K562 (cell line): ENCODE data around the gene RASIP1. TPM values are rescaled to one million over a fixed set of nuclear protein-coding genes. Genes with fewer than 3 reads are reported as not detected.

Experiments
- ATAC-seq: fragments of 200-7000 bp; cut with Tn5 transposase; 3 replicates; pipeline ENCODE4 v1.9.1; 2020; ENCODE audit warnings: moderate library complexity
- BruUV-seq: library from RNA; stranded (reverse); fragments of 400-500 nt; replicated peaks from 2 replicates; lab custom pipeline; 2021; lab: Mats Ljungman, UMichigan
- CTCF ChIA-PET: fragments of 300-600 bp; formaldehyde crosslinking; extraction: SDS; loops from one replicate; lab custom pipeline; 2021; ENCODE audit warnings: low intra/inter-chr PET ratio; lab: Yijun Ruan, JAX
- POLR2A ChIA-PET: fragments of 300-600, 350-650 bp; sonication (Branson Sonifier 250); formaldehyde crosslinking; extraction: SDS; loops from one replicate; lab custom pipeline; 2021; ENCODE audit warnings: antibody characterized with exemption, inconsistent platforms; lab: Yijun Ruan, JAX
- DNase-seq, 4 experiments: peaks; one replicate each; pipeline versions ENCODE4 v3.0.0 to v3.0.0-alpha.2; 2011 to 2018; ENCODE audit warnings: low spot score in 3 of 4, mixed read lengths in 3 of 4; ENCODE audit errors: extremely low read depth in 1 of 4
- FAIRE-seq: peaks from 2 replicates; lab custom pipeline; 2011; peaks lifted over from hg19 to GRCh38; lab: Jason Lieb, UNC
- H2AFZ ChIP-seq: 2 replicates; pipeline ENCODE4 v1.6.0; 2011; ENCODE audit warnings: low read depth, low read length, control low read depth, inconsistent platforms
- H3K27ac ChIP-seq: fragments of 200-600 bp; 3 replicates; pipeline ENCODE4 v1.8.0; 2011; ENCODE audit warnings: low read depth, mild to moderate bottlenecking, control low read depth, inconsistent platforms, low read length, moderate library complexity, mixed read lengths; ENCODE audit errors: extremely low read depth
- H3K27me3 ChIP-seq, 2 experiments: fragments of 300-600 bp in 1 of 2; 2 replicates in 1 of 2; 3 replicates in 1 of 2; pipeline versions ENCODE4 v1.6.0 to v1.8.0; 2011; ENCODE audit warnings: inconsistent platforms in 2 of 2, low read length in 2 of 2, mild to moderate bottlenecking in 1 of 2, mixed read lengths in 1 of 2, moderate library complexity in 1 of 2; ENCODE audit not compliant: control insufficient read depth in 2 of 2, insufficient read depth in 2 of 2
- H3K36me3 ChIP-seq: fragments of 300-600 bp; 3 replicates; pipeline ENCODE4 v1.8.0; 2011; ENCODE audit warnings: mild to moderate bottlenecking, low read length, inconsistent platforms; ENCODE audit not compliant: control insufficient read depth, insufficient read depth
- H3K4me1 ChIP-seq, 2 experiments: fragments of 200-600 bp in 1 of 2; replicated peaks in 1 of 2; 2 replicates in 1 of 2; 3 replicates in 1 of 2; pipeline versions ENCODE4 v1.5.1 to v1.8.0; 2011; ENCODE audit warnings: inconsistent platforms in 2 of 2, low read length in 2 of 2, mild to moderate bottlenecking in 1 of 2, mixed read lengths in 1 of 2, moderate library complexity in 1 of 2; ENCODE audit not compliant: control insufficient read depth in 2 of 2, insufficient read depth in 2 of 2
- H3K4me2 ChIP-seq: 2 replicates; pipeline ENCODE4 v1.6.1; 2011; ENCODE audit warnings: low read length, control low read depth, inconsistent platforms, mixed read lengths; ENCODE audit not compliant: insufficient read depth
- H3K4me3 ChIP-seq: fragments of 200-600 bp; sonication (generic), shearing (Covaris generic); 2 replicates; pipeline ENCODE4 v1.5.1; 2016; ENCODE audit warnings: control low read depth, inconsistent platforms
- H3K79me2 ChIP-seq: fragments of 200-600 bp; 3 replicates; pipeline ENCODE4 v1.8.0; 2011; ENCODE audit warnings: low read length, inconsistent platforms; ENCODE audit not compliant: control insufficient read depth, insufficient read depth
- H3K9ac ChIP-seq, 2 experiments: 2 replicates each; pipeline versions ENCODE4 v1.6.0 to v1.6.1; 2011; ENCODE audit warnings: low read depth in 2 of 2, low read length in 2 of 2, control low read depth in 1 of 2, inconsistent platforms in 1 of 2, mild to moderate bottlenecking in 1 of 2, mixed read lengths in 1 of 2; ENCODE audit not compliant: insufficient read depth in 1 of 2
- H3K9me1 ChIP-seq: one replicate; pipeline ENCODE4 v1.6.0; 2011; ENCODE audit warnings: inconsistent platforms, mild to moderate bottlenecking, low read length, moderate library complexity; ENCODE audit not compliant: control insufficient read depth, insufficient read depth
- H3K9me3 ChIP-seq: replicated peaks from 2 replicates; pipeline ENCODE4 v1.5.1; 2011; ENCODE audit warnings: low read depth, low read length, inconsistent platforms; ENCODE audit not compliant: control insufficient read depth, insufficient read depth
- H4K20me1 ChIP-seq: replicated peaks from 2 replicates; pipeline ENCODE4 v1.6.1; 2011; ENCODE audit warnings: low read length, inconsistent platforms, mixed read lengths; ENCODE audit not compliant: control insufficient read depth, insufficient read depth
- ARID1B ChIP-seq: fragments of 450-650 bp; IDR thresholded peaks from 2 replicates; pipeline ENCODE4 v1.6.1; 2016; ENCODE audit warnings: antibody characterized with exemption, mild to moderate bottlenecking, inconsistent platforms
- CBX3 ChIP-seq, 2 experiments: IDR thresholded peaks; 1 replicate in 1 of 2; 2 replicates in 1 of 2; pipeline ENCODE4 v1.6.1; 2012; ENCODE audit warnings: inconsistent platforms in 2 of 2, low read length in 2 of 2, borderline replicate concordance in 1 of 2, control low read depth in 1 of 2
- DPF2 ChIP-seq: fragments of 450-650 bp; IDR thresholded peaks from 2 replicates; pipeline ENCODE4 v1.6.1; 2016
- ELF4 ChIP-seq: fragments of 450-650 bp; formaldehyde crosslinking; IDR thresholded peaks from 2 replicates; pipeline ENCODE4 v1.4.0; 2022; ENCODE audit warnings: missing genetic modification characterization
- MIER1 ChIP-seq: fragments of 450-650 bp; IDR thresholded peaks from 2 replicates; pipeline ENCODE4 v1.6.1; 2016; ENCODE audit warnings: antibody characterized with exemption, mild to moderate bottlenecking, low read depth
- OTX1 ChIP-seq: fragments of 450-650 bp; formaldehyde crosslinking; IDR thresholded peaks from 2 replicates; pipeline ENCODE4 v1.4.0; 2022; ENCODE audit warnings: mild to moderate bottlenecking
- SMARCA4 ChIP-seq: fragments of 450-650 bp; IDR thresholded peaks from 2 replicates; pipeline ENCODE4 v1.6.1; 2016
- ZBTB7A ChIP-seq: IDR thresholded peaks from 2 replicates; pipeline ENCODE4 v1.6.1; 2011; ENCODE audit warnings: low read depth, mild to moderate bottlenecking, low read length, moderate library complexity, borderline replicate concordance; ENCODE audit not compliant: control insufficient read depth
- ZNF253 ChIP-seq: fragments of 250-450 bp; sonication (Bioruptor Pico); conservative IDR thresholded peaks from 2 replicates; pipeline ENCODE4 v1.6.1; 2021; ENCODE audit warnings: mild to moderate bottlenecking
- ZNF668 ChIP-seq: fragments of 250-450 bp; sonication (Bioruptor Pico); IDR thresholded peaks from 2 replicates; pipeline ENCODE4 v1.8.0; 2022; ENCODE audit warnings: mild to moderate bottlenecking, inconsistent platforms
- ZNF764 ChIP-seq: fragments of 250-450 bp; sonication (Bioruptor Pico); IDR thresholded peaks from 2 replicates; pipeline ENCODE4 v1.4.0; 2020; ENCODE audit warnings: low read depth, mild to moderate bottlenecking, moderate library complexity
- WGBS: fragments of 100-300 bp; shearing (Covaris generic); methylation state at CpG from one replicate; pipeline ENCODE4 v1.1.6; 2016; ENCODE audit warnings: low coverage, mixed read lengths; ENCODE audit not compliant: insufficient coverage; ENCODE audit errors: missing lambda C conversion rate; 5-methylcytosine and 5-hydroxymethylcytosine counted together
- in situ Hi-C: fragments of 300-500 bp; cut with MboI; formaldehyde crosslinking; loops from 4 replicates; pipeline ENCODE4 v1.15.0; 2018; ENCODE audit warnings: inconsistent platforms, mixed read lengths
- intact Hi-C: fragments of 100-400 bp; cut with micrococcal nuclease; formaldehyde crosslinking; loops from 2 replicates; pipeline ENCODE4 v1.14.2; 2022
- polyA plus RNA-seq, 8 experiments: library from polyadenylated mRNA; depleted of rRNA in 4 of 8; stranded (reverse) in 5 of 8; unstranded in 3 of 8; fragments of >200 nt; fragmentation: Nextera tagmentation in 2 of 8; fragmentation: Illumina TruSeq in 1 of 8; extraction: Ambion mirVana in 2 of 8; extraction: Trizol in 1 of 8; gene quantifications; 2 replicates each; pipeline versions ENCODE4 v1.2.1 to v1.2.3, GENCODE V29; 2011 to 2014; ENCODE audit warnings: inconsistent platforms in 1 of 8, missing spikeins in 1 of 8
- total RNA-seq, 7 experiments: library from RNA; depleted of rRNA in 6 of 7; stranded (reverse); fragments of >200 nt in 6 of 7; fragmentation: Illumina TruSeq in 2 of 7; extraction: Trizol in 2 of 7; gene quantifications; 2 replicates each; pipeline versions ENCODE4 v1.2.1 to v1.2.3, GENCODE V29; 2011 to 2021; ENCODE audit warnings: low replicate concordance in 1 of 7
- TF ChIP-seq, protein P1 (sequence below): fragments of 450-650 bp; formaldehyde crosslinking; IDR thresholded peaks from 2 replicates; pipeline ENCODE4 v1.4.0; 2022; ENCODE audit warnings: missing genetic modification characterization

RASIP1 gene
- total and polyA plus RNA-seq, 9 of the 15 experiments (the other 6 are each of a cell fraction or from before 2014, with no cell fraction given): 0.20 to 4.7 (median 1.5) TPM

GRCh38 chr19:48714759-48715675 is 25.4 kb downstream of the RASIP1 start:
- Histone ChIP-seq H3K9me3 (no peaks in the 10 kb centered on the region), H3K27me3 (no peaks in the 10 kb centered on the region)
- 37% methylated on average over 24 of the region's 26 CpGs for WGBS
- TF ChIP-seq OTX1 (CRISPR knock-in tag): peak; percentile 35; the same call in 1 of the 2 replicates
- TF ChIP-seq DPF2: 0 out of 2 replicates have a peak, but pooled peaks have one; percentile 27
- TF ChIP-seq ZNF253 (CRISPR knock-in tag): no peak
- no peak for TF ChIP-seq ZNF668 (CRISPR knock-in tag)
- 0 out of 2 replicates have a peak, but pooled peaks have one; percentile 24 for TF ChIP-seq ZNF764
- 0 out of 2 replicates have a peak, but pooled peaks have one; percentile 38 for TF ChIP-seq MIER1
- 0 out of 2 replicates have a peak, but pooled peaks have one; percentile 37 for TF ChIP-seq ELF4 (CRISPR knock-in tag)
- TF ChIP-seq, protein P1, sequence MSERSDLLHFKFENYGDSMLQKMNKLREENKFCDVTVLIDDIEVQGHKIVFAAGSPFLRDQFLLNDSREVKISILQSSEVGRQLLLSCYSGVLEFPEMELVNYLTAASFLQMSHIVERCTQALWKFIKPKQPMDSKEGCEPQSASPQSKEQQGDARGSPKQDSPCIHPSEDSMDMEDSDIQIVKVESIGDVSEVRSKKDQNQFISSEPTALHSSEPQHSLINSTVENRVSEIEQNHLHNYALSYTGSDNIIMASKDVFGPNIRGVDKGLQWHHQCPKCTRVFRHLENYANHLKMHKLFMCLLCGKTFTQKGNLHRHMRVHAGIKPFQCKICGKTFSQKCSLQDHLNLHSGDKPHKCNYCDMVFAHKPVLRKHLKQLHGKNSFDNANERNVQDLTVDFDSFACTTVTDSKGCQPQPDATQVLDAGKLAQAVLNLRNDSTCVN (CRISPR knock-in tag): peak; percentile 59; the same call in 1 of the 2 replicates
- 0 out of 2 replicates have a peak, but pooled peaks have one; percentile 15 for TF ChIP-seq ARID1B
- no peak for TF ChIP-seq CBX3 (IDR thresholded peaks at IDR 0.05; ENCODE audit: borderline replicate concordance in 1 of 2, low read length in 2 of 2)
- TF ChIP-seq SMARCA4: 0 out of 2 replicates have a peak, but pooled peaks have one; percentile 14
- peak; percentile 36; the same call in 1 of the 2 replicates for TF ChIP-seq ZBTB7A

More at GRCh38 chr19:48714759-48715675, 25.4 kb downstream of the RASIP1 start:
- DNase-seq (no peak), ATAC-seq (no peak), FAIRE-seq (no peak)
- H3K79me2 ChIP-seq: peaks cover 7% of the 10 kb centered on the region; the same call in 1 of the 3 replicates
- no peaks in the 10 kb centered on the region for H3K9me1 ChIP-seq
- in situ Hi-C loops (no loop called here), intact Hi-C loops (loop anchor here (2.0 kb wide), 1 partner anchor 40 kb away; no protein-coding TSS in a partner anchor)
- H3K4me1 ChIP-seq: peaks cover 18 to 51% of the 10 kb centered on the region in 2 experiments
- peak overlapping the region; percentile 54 for H3K4me3 ChIP-seq
- H3K27ac ChIP-seq: peak overlapping the region; percentile 70
- peak overlapping the region; percentile 90 for H2AFZ ChIP-seq
- peak overlapping the region; percentile 85 for H3K4me2 ChIP-seq
- ChIA-PET CTCF (no interaction called here), POLR2A (interaction anchor here (0.7 to 1.5 kb wide), 4 partner anchors 10 to 33 kb away, joined by 3 to 10 read pairs (median 4); no protein-coding TSS in a partner anchor)
- H4K20me1 ChIP-seq: no peaks in the 10 kb centered on the region
- no TSS peak for BruUV-seq
- H3K36me3 ChIP-seq: no peaks in the 10 kb centered on the region
- H3K9ac ChIP-seq: peak overlapping the region; percentile 61 to 80
